ENCODE results near the gene AKAP9. TPM values are rescaled to one million over a fixed set of nuclear protein-coding genes. Genes with fewer than 3 reads are reported as not detected.

AKAP9 gene
- total and polyA plus RNA-seq, 9 of the 15 experiments (the other 6 are each of a cell fraction or from before 2014, with no cell fraction given), result 25.5 to 80.9 (median 46.3) TPM

GRCh38 chr7:92072121-92072520 lies 131.5 kb downstream of the AKAP9 start:
- CTCF ChIA-PET (ENCODE audit: low intra/inter-chr PET ratio), result no interaction called here
- FAIRE-seq, result no peak
- peak; percentile 66 for TF ChIP-seq DACH1 (IDR thresholded peaks at IDR 0.05; ENCODE audit: partially characterized antibody)
- TF ChIP-seq ZNF561 (CRISPR knock-in tag; conservative IDR thresholded peaks at IDR 0.05), result no peak
- TF ChIP-seq FOXM1 (IDR thresholded peaks at IDR 0.05; ENCODE audit: low read depth), result no peak
- no peak for TF ChIP-seq FOXM1 (CRISPR knock-in tag; IDR thresholded peaks at IDR 0.05; ENCODE audit: low read depth)
- TF ChIP-seq ARID1B (IDR thresholded peaks at IDR 0.05), result peak; percentile 11; the same call in 1 of the 2 replicates
- TF ChIP-seq ZNF785 (CRISPR knock-in tag; IDR thresholded peaks at IDR 0.05), result no peak
- TF ChIP-seq SMARCB1 (IDR thresholded peaks at IDR 0.05; ENCODE audit: insufficient read length, low read depth), result no peak
- TF ChIP-seq ZNF395 (CRISPR knock-in tag; IDR thresholded peaks at IDR 0.05), result no peak
- TF ChIP-seq SAFB2 (IDR thresholded peaks at IDR 0.05; ENCODE audit: borderline replicate concordance, low read depth, low read length, severe bottlenecking), result no peak
- TF ChIP-seq MEIS2 (IDR thresholded peaks at IDR 0.05; ENCODE audit: partially characterized antibody), result peak; percentile 48
- TF ChIP-seq PKNOX1 (IDR thresholded peaks at IDR 0.05), result 0 out of 2 replicates have a peak, but pooled peaks have one; percentile 31
- no peak for TF ChIP-seq GTF3C2 (IDR thresholded peaks at IDR 0.05; ENCODE audit: borderline replicate concordance, extremely low read depth, insufficient read length)
- TF ChIP-seq ZBTB11 (CRISPR knock-in tag; IDR thresholded peaks at IDR 0.05), result no peak
- no peak for TF ChIP-seq ATF1 (CRISPR knock-in tag; IDR thresholded peaks at IDR 0.05)
- TF ChIP-seq ATF1 (tag; IDR thresholded peaks at IDR 0.05), result no peak

More at GRCh38 chr7:92072121-92072520, 131.5 kb downstream of the AKAP9 start:
- H3K9me3 ChIP-seq (replicated peaks; ENCODE audit: control insufficient read depth, insufficient read depth, low read depth, low read length), result no peaks in the 10 kb centered on the region
- H3K9ac ChIP-seq (ENCODE audit: insufficient read depth in 1 of 2, low read depth in 2 of 2, low read length in 2 of 2), result no peak overlapping the region
- no peaks in the 10 kb centered on the region for H3K4me1 ChIP-seq (replicated peaks in 1 of 2; ENCODE audit: control insufficient read depth in 2 of 2, insufficient read depth in 2 of 2, low read length in 2 of 2)
- 21% methylated on average over 1 of the region's 1 CpG for WGBS (ENCODE audit: insufficient coverage, low coverage, missing lambda C conversion rate)
- H3K36me3 ChIP-seq (ENCODE audit: control insufficient read depth, insufficient read depth, low read length), result peaks cover 23% of the 10 kb centered on the region; the same call in 2 of the 3 replicates
- H3K27ac ChIP-seq (ENCODE audit: extremely low read depth, low read depth, low read length), result no peak overlapping the region
- H3K27me3 ChIP-seq (ENCODE audit: control insufficient read depth in 2 of 2, insufficient read depth in 2 of 2, low read length in 2 of 2), result no peaks in the 10 kb centered on the region
- BruUV-seq (replicated peaks), result no TSS peak
- DNase-seq (ENCODE audit: extremely low read depth in 1 of 4, low spot score in 3 of 4), result no peak
- no peaks in the 10 kb centered on the region for H3K79me2 ChIP-seq (ENCODE audit: control insufficient read depth, insufficient read depth, low read length)
- in situ Hi-C loops (cut with MboI), result no loop called here
- intact Hi-C loops (cut with micrococcal nuclease), result no loop called here
- no peak overlapping the region for H3K4me2 ChIP-seq (ENCODE audit: insufficient read depth, low read length)
- no peaks in the 10 kb centered on the region for H4K20me1 ChIP-seq (replicated peaks; ENCODE audit: control insufficient read depth, insufficient read depth, low read length)
- POLR2A ChIA-PET, result no interaction called here
- H3K9me1 ChIP-seq (ENCODE audit: control insufficient read depth, insufficient read depth, low read length), result no peaks in the 10 kb centered on the region
- no peak overlapping the region for H3K4me3 ChIP-seq
- ATAC-seq, result no peak
- H2AFZ ChIP-seq (ENCODE audit: low read depth, low read length), result no peak overlapping the region
